GM12874 (cell line): ENCODE results near the gene PAQR8.

ENCODE experiments used
- TF ChIP-seq, protein P1 (sequence below): IDR thresholded peaks from 2 replicates; pipeline ENCODE4 v1.5.1; 2011; ENCODE audit warnings: low read depth, mild to moderate bottlenecking, control low read depth, low read length, moderate library complexity; ENCODE audit not compliant: insufficient read depth

Gene PAQR8

DNA sequence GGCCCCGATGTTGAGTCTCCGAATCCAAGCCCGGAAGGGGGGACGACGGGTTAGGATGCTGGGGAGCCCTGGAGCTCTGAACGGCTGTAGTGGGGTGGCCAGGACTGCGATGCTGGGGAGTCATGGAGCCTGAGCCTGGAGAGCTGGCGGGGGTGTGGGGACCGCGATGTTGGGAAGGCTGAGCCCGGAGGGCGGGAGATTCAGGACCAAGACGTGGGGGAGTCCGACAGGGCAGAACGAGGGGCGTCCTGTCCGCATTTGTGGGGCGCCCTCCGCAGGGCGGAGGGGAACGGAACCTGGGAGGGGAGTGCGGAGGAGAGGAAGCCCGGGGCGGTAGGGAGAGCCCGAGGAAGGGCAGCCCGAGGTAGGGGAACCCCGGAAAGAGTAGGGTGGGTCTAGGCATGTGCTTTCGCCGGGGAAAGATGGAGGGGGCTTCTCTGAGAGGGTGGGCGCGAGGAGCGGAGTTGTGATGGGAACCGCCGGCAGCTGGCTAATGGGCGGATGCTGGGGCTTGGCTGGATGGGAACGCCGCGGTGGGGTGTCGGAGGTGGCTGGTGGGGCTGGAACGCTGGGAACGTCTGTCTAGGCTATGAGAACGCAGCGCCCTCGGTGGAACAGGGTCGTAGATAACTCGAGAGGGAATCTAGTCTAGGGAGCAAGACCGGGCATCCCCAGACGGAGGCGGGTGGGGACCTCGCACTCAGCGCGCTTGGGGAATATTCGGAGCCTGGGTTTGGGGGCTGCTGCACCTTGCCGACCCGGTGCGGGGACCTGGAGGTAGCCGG, 684 bp downstream of the PAQR8 start:
- TF ChIP-seq, protein P1, sequence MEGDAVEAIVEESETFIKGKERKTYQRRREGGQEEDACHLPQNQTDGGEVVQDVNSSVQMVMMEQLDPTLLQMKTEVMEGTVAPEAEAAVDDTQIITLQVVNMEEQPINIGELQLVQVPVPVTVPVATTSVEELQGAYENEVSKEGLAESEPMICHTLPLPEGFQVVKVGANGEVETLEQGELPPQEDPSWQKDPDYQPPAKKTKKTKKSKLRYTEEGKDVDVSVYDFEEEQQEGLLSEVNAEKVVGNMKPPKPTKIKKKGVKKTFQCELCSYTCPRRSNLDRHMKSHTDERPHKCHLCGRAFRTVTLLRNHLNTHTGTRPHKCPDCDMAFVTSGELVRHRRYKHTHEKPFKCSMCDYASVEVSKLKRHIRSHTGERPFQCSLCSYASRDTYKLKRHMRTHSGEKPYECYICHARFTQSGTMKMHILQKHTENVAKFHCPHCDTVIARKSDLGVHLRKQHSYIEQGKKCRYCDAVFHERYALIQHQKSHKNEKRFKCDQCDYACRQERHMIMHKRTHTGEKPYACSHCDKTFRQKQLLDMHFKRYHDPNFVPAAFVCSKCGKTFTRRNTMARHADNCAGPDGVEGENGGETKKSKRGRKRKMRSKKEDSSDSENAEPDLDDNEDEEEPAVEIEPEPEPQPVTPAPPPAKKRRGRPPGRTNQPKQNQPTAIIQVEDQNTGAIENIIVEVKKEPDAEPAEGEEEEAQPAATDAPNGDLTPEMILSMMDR, result peak; percentile 52

DNA sequence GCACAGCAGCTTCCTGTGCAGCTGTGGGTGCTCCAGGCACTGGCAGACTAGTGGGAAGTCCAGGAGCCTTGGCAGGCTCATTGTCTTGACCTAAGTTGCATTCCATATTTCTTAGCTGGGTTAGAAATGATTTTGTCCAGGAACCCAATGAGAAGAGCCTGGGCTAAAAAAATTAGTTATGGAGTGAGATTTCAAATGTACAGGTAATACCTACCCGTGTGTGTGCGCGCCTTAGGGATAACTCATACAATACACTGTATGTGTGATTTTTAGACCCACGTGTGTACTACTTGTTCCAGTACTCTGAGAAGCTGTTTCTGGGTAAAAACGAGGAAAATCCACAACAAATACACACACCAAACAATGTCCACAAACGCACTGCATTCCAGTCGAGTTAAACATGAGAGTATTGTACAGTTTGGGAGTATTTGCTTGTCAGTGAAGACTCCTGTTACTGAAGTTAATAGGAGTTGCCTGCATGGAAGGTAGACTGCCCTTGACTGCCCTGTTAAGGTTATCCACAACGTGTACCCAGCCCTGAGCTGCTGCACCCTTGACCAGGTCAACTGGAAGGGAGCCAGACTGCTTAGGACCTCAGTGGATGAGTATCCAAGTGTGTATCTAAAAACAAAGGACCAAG, 1.4 kb downstream of the PAQR8 start:
- TF ChIP-seq, protein P1, result no peak

DNA sequence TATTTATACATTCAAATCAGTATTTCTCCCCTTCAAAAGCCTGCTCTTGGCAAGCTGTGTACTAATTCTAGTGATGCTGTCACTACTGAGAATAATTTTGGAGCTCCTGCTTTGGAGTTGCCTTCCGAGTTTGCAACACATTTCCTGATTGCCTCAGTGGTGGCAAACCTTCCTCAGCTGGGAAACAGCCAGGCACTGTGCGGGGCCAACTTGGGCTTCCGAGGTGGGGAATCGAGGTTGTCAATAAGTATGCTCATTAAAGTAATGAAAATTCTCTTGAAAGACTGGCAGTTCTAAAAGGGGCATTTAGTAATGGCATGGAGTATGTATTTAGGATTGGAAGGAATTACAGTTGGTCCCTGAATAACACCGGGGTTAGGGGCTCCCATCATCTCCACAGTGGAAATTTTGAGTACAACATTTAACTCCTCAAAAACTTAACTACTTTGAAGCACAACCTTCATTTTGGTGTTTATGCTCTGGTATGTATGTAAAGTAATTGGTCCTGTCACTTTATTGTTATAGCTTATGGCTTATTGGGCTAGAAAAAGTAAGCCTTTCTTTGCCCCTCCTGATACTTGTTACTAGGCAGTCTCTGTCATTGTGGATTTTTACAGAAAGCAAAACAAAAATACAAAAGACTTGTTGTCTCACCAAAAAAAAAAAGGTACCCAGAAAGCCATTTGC, 2.7 kb downstream of the PAQR8 start:
- TF ChIP-seq, protein P1, result no peak

DNA sequence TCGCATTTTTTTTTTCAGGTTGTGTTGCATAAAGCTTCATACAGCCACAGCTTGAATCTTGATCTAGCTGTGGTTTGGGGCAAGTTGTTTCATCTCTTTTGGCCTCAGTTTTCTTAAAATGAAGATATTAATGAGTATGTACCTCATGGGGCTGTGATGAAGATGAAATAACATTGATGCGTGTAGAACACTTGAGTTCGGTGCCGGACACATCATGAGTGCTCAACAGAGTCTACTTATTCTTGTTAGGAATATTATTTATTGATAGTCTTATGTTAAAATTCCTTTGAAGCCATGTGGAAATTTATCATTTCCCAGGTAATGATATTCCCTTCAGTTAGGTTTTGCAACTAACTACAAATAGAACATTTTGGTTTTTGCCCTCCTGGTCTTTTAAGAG, 3.4 kb downstream of the PAQR8 start:
- TF ChIP-seq, protein P1, result no peak

DNA sequence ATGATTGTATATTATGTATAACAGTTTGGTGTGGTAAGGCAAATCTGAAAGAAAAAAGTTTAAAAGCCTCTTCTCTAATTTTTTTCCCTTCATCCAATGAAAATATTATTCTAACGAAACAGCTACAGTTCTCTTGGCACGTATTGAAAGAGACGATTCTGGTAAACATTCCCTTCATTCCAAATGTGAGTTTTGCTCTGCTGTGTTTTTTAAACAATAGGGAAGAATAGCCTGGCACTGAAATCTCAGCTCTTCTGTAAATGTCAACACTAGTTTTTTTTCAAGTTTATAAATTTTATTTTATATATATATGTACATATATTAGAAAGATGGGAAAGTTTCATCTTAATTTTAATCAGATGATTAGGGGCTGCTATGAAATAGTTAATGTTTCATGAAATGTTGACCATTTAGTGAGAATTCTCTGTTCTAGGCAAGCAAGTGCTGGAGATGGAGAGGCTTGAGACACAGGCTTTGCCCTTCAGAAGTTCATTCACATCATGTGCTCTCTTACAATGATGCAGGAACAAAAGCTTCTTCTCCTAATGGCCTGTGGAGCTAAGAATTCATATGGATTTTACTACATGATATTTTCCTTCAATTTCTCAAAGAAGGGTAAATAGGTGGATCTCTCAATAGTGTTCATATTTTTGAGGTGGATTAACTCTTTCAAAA, 4.1 kb downstream of the PAQR8 start:
- TF ChIP-seq, protein P1, result no peak

DNA sequence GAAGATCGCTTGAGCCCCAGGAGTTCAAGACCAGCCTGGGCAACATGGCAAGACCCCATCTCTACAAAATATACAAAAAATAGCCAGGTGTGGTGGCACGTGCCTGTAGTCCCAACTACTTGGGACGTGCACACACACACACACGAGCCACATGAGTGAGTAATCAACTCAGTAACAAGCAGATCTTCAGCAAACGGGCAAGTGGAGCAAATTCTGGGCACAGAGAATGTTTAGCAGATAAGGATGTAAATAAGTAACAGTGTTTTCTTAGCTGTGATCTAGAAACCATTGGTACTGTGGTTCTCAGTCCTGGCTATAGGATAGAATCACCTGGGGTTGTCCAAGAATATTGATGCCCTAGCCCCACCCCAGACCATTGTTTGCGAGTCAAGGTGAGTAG, 6.1 kb downstream of the PAQR8 start:
- TF ChIP-seq, protein P1, result no peak

DNA sequence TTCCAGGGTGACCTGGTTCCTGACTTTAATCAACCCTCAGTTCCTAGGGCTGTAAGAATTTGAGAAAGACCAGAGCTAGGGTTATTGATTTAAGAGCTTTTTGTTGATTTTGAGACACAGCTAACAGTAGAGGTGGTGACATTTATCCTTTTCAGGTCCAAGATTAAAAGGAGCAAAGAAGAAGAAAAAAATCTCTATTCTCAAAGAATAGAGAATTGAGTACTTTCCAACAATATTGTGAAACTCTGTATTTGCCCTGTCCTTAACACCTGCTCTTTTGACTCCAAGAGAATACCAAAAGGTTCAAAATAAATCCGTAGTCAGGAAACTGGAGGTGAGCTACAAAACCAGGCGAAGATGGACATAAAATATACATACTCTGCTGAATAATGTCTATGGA, 7.3 kb downstream of the PAQR8 start:
- TF ChIP-seq, protein P1, result no peak
